ENCODE data around the gene BLZF1.

Gene BLZF1

DNA sequence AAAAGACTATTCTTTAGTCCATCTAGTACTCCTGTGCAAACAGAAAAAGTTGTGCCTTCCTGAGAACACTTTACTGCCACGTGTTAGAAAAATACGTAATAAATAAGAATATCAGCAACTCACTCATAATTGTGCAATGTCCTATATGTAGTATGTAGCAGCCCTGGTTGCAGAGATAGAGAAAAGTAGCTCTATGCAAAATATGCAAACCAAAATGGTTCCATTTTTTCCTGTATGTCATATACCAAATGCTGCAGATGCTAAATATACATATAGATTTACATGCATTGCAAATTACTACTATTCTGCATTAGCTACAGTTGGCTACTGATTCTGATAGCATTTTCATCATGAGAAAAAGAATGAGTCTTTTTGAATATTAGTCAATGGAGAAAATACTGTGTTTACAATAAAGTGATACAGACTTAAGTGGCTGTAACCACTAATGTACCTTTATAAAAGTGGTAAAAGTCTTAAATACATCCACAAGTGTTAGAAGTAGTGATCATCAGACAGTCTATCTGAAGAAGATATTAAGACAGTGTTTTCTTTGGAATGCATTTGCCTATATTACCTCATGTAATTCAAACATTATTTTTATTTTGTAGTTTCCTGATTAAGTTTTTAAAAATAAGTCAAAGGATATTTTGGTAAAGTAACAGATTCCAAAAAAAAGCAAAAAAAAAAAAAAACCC is 20.2 kb upstream of the BLZF1 start:
- Mint-ChIP-seq H3K4me1 (no peaks in the 10 kb centered on the region), H3K9me3 (peaks cover 8% of the 10 kb centered on the region), H3K4me3 (no peak overlapping the region), H3K27ac (no peak overlapping the region), H3K27me3 (ENCODE audit: low read depth) (no peaks in the 10 kb centered on the region), H3K36me3 (ENCODE audit: low read depth) (peaks cover 4% of the 10 kb centered on the region)
- TF ChIP-seq, protein P1, sequence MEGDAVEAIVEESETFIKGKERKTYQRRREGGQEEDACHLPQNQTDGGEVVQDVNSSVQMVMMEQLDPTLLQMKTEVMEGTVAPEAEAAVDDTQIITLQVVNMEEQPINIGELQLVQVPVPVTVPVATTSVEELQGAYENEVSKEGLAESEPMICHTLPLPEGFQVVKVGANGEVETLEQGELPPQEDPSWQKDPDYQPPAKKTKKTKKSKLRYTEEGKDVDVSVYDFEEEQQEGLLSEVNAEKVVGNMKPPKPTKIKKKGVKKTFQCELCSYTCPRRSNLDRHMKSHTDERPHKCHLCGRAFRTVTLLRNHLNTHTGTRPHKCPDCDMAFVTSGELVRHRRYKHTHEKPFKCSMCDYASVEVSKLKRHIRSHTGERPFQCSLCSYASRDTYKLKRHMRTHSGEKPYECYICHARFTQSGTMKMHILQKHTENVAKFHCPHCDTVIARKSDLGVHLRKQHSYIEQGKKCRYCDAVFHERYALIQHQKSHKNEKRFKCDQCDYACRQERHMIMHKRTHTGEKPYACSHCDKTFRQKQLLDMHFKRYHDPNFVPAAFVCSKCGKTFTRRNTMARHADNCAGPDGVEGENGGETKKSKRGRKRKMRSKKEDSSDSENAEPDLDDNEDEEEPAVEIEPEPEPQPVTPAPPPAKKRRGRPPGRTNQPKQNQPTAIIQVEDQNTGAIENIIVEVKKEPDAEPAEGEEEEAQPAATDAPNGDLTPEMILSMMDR (IDR thresholded peaks at IDR 0.05; ENCODE audit: unreplicated experiment in 3 of 3), result no peak

DNA sequence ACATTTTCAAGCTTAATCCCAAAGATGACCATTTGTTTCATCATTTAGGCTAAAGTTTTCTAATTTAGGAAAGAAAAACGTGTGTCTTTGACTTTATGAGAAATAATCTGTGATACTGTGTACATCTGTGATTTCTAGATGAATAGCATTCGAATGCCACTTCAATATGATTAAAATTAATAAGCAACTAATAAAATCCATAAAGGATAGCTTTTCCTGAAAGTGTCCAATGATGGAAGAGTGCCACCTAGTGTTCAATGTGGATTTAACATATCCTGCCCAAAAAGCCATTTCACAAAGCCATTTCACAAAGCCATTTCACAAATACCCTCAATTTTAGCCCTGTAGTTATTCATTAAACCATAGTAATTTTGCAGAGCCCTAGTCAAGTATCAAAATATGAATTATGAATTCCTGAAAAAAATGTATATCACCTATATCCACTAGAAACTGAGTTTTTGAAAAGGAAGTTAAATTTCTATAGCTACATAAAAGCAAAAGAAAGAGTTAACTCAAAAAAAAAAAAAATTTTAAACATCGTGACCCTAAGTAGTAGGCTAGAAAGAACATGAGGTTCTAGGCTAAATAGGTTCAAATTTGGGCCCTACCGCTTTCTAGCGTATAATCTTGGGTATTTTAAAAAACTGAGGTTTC is 19.5 kb upstream of the BLZF1 start:
- Mint-ChIP-seq H3K4me3 (no peak overlapping the region), H3K27me3 (ENCODE audit: low read depth) (no peaks in the 10 kb centered on the region), H3K36me3 (ENCODE audit: low read depth) (peaks cover 8% of the 10 kb centered on the region), H3K9me3 (peaks cover 14% of the 10 kb centered on the region), H3K4me1 (no peaks in the 10 kb centered on the region), H3K27ac (peak overlapping the region in 1 of 3 experiments; percentile 16)
- TF ChIP-seq, protein P1 (IDR thresholded peaks at IDR 0.05; ENCODE audit: unreplicated experiment in 3 of 3), result peak; percentile 78 to 85 (median 83)

DNA sequence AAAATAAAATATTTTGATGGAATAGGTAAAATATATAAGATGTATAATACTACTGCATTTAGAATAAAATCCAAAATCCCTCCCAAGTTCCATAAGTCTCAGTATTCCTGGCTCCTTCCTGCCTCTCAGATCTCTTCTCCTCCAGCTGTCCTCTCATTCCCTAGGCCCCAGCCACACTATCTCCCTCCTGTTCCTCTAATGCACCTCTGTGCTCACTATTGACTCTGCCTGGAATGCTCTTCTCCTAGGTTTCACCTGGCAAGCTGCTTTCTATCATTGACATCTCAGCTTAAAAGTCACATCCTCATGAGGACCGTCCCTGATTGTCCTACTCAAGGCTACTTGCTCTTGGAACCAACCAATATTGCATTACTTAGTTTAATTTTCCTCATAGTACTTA is 7.6 kb upstream of the BLZF1 start:
- Mint-ChIP-seq H3K4me1 (no peaks in the 10 kb centered on the region), H3K4me3 (no peak overlapping the region), H3K9me3 (no peaks in the 10 kb centered on the region), H3K27ac (no peak overlapping the region), H3K27me3 (ENCODE audit: low read depth) (no peaks in the 10 kb centered on the region), H3K36me3 (ENCODE audit: low read depth) (peaks cover 1% of the 10 kb centered on the region)
- TF ChIP-seq, protein P1 (IDR thresholded peaks at IDR 0.05; ENCODE audit: unreplicated experiment in 3 of 3), result no peak

DNA sequence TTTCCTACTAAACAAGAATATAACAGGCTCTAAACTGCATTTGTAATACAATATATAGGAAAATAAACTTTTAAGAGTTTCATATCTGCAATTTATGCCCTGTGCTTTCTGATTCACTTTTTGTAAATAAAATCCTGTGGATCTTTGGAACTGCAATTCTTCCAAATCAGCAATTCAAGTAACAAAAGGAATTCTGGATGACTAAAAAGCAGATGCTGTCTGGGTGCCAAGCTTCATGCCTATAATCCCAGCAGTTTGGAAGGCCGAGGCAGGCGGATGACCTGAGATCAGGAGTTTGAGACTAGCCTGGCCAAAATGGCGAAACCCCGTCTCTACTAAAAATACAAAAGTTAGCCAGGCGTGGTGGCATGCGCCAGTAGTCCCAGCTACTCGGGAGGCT is 6.7 kb upstream of the BLZF1 start:
- Mint-ChIP-seq H3K27me3 (ENCODE audit: low read depth) (no peaks in the 10 kb centered on the region), H3K4me3 (no peak overlapping the region), H3K9me3 (no peaks in the 10 kb centered on the region), H3K36me3 (ENCODE audit: low read depth) (no peaks in the 10 kb centered on the region), H3K4me1 (no peaks in the 10 kb centered on the region), H3K27ac (no peak overlapping the region)
- TF ChIP-seq, protein P1 (IDR thresholded peaks at IDR 0.05; ENCODE audit: unreplicated experiment in 3 of 3), result no peak

DNA sequence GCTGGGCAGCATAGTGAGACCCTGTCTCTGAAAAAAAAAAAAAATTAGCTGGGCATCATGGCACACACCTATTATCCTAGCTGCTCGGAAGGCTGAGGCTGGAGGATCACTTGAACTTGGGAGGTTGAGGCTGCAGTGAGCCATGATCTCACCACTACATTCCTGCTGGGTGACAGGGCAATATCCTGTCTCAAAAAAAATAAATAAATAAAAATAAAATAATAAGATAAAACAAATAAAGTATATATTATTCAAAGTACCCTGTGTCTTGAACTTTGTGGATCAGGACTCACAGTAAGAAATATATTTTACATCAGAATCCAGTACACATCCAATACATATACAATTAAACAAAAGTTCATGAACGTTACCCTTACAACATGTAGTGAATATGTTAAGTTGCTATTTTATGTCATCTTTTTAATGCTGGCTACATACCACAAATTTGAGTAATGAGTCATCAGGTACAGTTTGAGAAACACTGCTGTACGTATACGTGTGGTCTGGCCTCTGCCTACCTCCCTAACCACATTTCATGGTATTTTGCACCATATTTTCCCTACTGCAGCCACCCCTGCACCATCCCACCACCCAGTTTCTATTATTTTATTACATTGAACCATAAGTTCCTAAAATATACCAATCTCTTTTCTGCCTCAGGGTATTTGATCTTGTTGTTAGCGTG is 4.8 kb upstream of the BLZF1 start:
- TF ChIP-seq, protein P1 (IDR thresholded peaks at IDR 0.05; ENCODE audit: unreplicated experiment in 3 of 3), result no peak
- no peaks in the 10 kb centered on the region for H3K27me3 Mint-ChIP-seq (ENCODE audit: low read depth)
- H3K27ac Mint-ChIP-seq, result no peak overlapping the region
- no peak overlapping the region for H3K4me3 Mint-ChIP-seq
- no peaks in the 10 kb centered on the region for H3K36me3 Mint-ChIP-seq (ENCODE audit: low read depth)
- no peaks in the 10 kb centered on the region for H3K9me3 Mint-ChIP-seq
- no peaks in the 10 kb centered on the region for H3K4me1 Mint-ChIP-seq
